Hepatocyte (in vitro differentiated cells): ENCODE measurements around the gene NGEF. TPM values are rescaled to one million over a fixed set of nuclear protein-coding genes. Genes with fewer than 3 reads are reported as not detected.

Experiments
- DNase-seq: peaks from one replicate; pipeline ENCODE4 v3.0.0-alpha.2; 2016; ENCODE audit warnings: low spot score
- H2AFZ ChIP-seq: fragments of 200-600 bp; sonication (generic); 2 replicates; pipeline ENCODE4 v1.6.0; 2016; ENCODE audit warnings: antibody characterized with exemption, mild to moderate bottlenecking
- H3K27ac ChIP-seq: fragments of 200-600 bp; sonication (generic); 2 replicates; pipeline ENCODE4 v1.5.1; 2016; ENCODE audit warnings: mild to moderate bottlenecking
- H3K27me3 ChIP-seq: fragments of 200-600 bp; sonication (generic); 2 replicates; pipeline ENCODE4 v1.6.1; 2016
- H3K36me3 ChIP-seq: fragments of 200-600 bp; sonication (generic); replicated peaks from 2 replicates; pipeline ENCODE4 v1.5.1; 2016; ENCODE audit warnings: low read depth; ENCODE audit not compliant: insufficient read depth
- H3K4me1 ChIP-seq: fragments of 200-600 bp; sonication (generic); 2 replicates; pipeline ENCODE4 v1.5.1; 2016; ENCODE audit warnings: mild to moderate bottlenecking, moderate library complexity; ENCODE audit not compliant: insufficient read depth
- H3K4me2 ChIP-seq: fragments of 200-600 bp; sonication (generic); 2 replicates; pipeline ENCODE4 v1.6.0; 2016
- H3K4me3 ChIP-seq: fragments of 200-600 bp; sonication (generic); 2 replicates; pipeline ENCODE4 v1.5.1; 2016; ENCODE audit warnings: mild to moderate bottlenecking
- H3K79me2 ChIP-seq: fragments of 200-600 bp; sonication (generic); 2 replicates; pipeline ENCODE4 v1.6.0; 2017; ENCODE audit warnings: mild to moderate bottlenecking
- H3K9me2 ChIP-seq: fragments of 200-600 bp; sonication (generic); replicated peaks from 2 replicates; pipeline ENCODE4 v1.6.0; 2017; ENCODE audit warnings: mild to moderate bottlenecking; ENCODE audit not compliant: insufficient read depth
- H3K9me3 ChIP-seq: fragments of 200-600 bp; sonication (generic); 2 replicates; pipeline ENCODE4 v1.5.1; 2016; ENCODE audit warnings: low read depth, mild to moderate bottlenecking
- H4K20me1 ChIP-seq: fragments of 200-600 bp; sonication (generic); 2 replicates; pipeline ENCODE4 v1.6.0; 2016; ENCODE audit warnings: mild to moderate bottlenecking; ENCODE audit not compliant: insufficient read depth, poor library complexity, severe bottlenecking
- EZH2 ChIP-seq: fragments of 200-600 bp; sonication (generic); IDR thresholded peaks from 2 replicates; pipeline ENCODE4 v1.6.1; 2016; ENCODE audit warnings: antibody characterized with exemption, mild to moderate bottlenecking, borderline replicate concordance
- EZH2phosphoT487 ChIP-seq: fragments of 200-600 bp; sonication (generic); IDR thresholded peaks from one replicate; pipeline ENCODE4 v1.6.1; 2018; ENCODE audit warnings: antibody characterized with exemption, mild to moderate bottlenecking, low read depth, moderate library complexity; ENCODE audit not compliant: unreplicated experiment, severe bottlenecking
- WGBS: methylation state at CpG from one replicate; pipeline ENCODE4 v1.1.6; 2016; ENCODE audit warnings: low lambda C conversion rate; ENCODE audit errors: missing lambda C conversion rate; 5-methylcytosine and 5-hydroxymethylcytosine counted together
- polyA plus RNA-seq: library from polyadenylated mRNA; unstranded; fragments of >200 nt; fragmentation: Nextera tagmentation; extraction: Ambion mirVana; gene quantifications from 2 replicates; pipeline ENCODE4 v1.2.1, GENCODE V29; 2016
- small RNA-seq: library from RNA; depleted of rRNA; stranded (forward); fragments of <200 nt; gene quantifications from one replicate; pipeline ENCODE3, GENCODE V24; 2014
- total RNA-seq: library from RNA; depleted of rRNA; stranded (reverse); fragments of >200 nt; gene quantifications from 2 replicates; pipeline ENCODE4 v1.2.3, GENCODE V29; 2014
- TF ChIP-seq, protein P1 (sequence below): fragments of 200-600 bp; sonication (generic); IDR thresholded peaks from 2 replicates; pipeline ENCODE4 v1.5.1; 2016; ENCODE audit warnings: antibody characterized with exemption, mild to moderate bottlenecking; ENCODE audit not compliant: poor library complexity

Gene NGEF
- total and polyA plus RNA-seq, 2 experiments from 2014 or later: 2.2 to 3.2 TPM

DNA sequence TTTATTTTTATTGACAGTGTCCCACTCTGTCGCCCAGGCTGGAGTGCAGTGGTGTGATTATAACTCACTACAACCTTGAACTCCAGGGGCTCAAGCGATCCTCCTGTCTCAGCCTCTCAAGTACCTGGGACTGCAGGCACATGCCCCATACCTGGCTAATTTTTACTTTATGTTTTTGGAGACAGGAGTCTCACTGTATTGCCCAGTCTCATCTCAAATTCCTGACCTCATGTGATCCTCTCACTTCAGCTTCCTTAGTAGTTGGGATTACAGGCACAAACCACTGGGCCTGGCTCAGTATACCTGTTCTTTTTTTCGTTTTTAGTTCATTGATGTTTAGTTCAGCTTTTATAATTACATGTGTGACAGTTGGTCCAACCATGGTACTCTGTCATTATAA, 183.1 kb downstream of the NGEF start:
- Histone ChIP-seq H3K9me2 (no peaks in the 10 kb centered on the region), H2AFZ (no peak overlapping the region), H3K9me3 (no peaks in the 10 kb centered on the region), H3K36me3 (peaks cover 3% of the 10 kb centered on the region), H3K4me2 (no peak overlapping the region), H3K4me3 (no peak overlapping the region), H3K4me1 (no peaks in the 10 kb centered on the region), H3K27ac (no peak overlapping the region), H3K27me3 (no peaks in the 10 kb centered on the region), H4K20me1 (no peaks in the 10 kb centered on the region), H3K79me2 (peaks cover 10% of the 10 kb centered on the region)
- TF ChIP-seq, protein P1, sequence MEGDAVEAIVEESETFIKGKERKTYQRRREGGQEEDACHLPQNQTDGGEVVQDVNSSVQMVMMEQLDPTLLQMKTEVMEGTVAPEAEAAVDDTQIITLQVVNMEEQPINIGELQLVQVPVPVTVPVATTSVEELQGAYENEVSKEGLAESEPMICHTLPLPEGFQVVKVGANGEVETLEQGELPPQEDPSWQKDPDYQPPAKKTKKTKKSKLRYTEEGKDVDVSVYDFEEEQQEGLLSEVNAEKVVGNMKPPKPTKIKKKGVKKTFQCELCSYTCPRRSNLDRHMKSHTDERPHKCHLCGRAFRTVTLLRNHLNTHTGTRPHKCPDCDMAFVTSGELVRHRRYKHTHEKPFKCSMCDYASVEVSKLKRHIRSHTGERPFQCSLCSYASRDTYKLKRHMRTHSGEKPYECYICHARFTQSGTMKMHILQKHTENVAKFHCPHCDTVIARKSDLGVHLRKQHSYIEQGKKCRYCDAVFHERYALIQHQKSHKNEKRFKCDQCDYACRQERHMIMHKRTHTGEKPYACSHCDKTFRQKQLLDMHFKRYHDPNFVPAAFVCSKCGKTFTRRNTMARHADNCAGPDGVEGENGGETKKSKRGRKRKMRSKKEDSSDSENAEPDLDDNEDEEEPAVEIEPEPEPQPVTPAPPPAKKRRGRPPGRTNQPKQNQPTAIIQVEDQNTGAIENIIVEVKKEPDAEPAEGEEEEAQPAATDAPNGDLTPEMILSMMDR: no peak
- no peak for TF ChIP-seq EZH2
- no peak for TF ChIP-seq EZH2phosphoT487
- DNase-seq: no peak
- WGBS: 94% methylated on average over 3 of the region's 3 CpGs

Small RNA genes within 50 kb of the gene (small RNA-seq; reads per million reads assigned to genes)
- not detected for gene RF00019

Other genes with a start within 250 kb of the NGEF start
- 56.6 and 69.1 TPM in 2 replicates for gene KCNJ13, start 236.7 kb downstream of the NGEF start, total RNA-seq
- 29.1 and 43.1 TPM in 2 replicates for gene KCNJ13, start 236.7 kb downstream of the NGEF start, polyA plus RNA-seq
- 1.4 and 2.2 TPM in 2 replicates for gene SNORC, start 143.0 kb downstream of the NGEF start, total RNA-seq
- gene SNORC, start 143.0 kb downstream of the NGEF start, polyA plus RNA-seq: 5.9 and 7.5 TPM in 2 replicates
- gene NEU2, start 19.4 kb upstream of the NGEF start, total RNA-seq: not detected in 2 replicates
- not detected in 2 replicates for gene NEU2, start 19.4 kb upstream of the NGEF start, polyA plus RNA-seq
- gene INPP5D, start 47.1 kb upstream of the NGEF start, total RNA-seq: 2.9 and 5.2 TPM in 2 replicates
- 3.3 and 4.9 TPM in 2 replicates for gene INPP5D, start 47.1 kb upstream of the NGEF start, polyA plus RNA-seq
- 21.9 and 28.2 TPM in 2 replicates for gene ATG16L1, start 238.4 kb upstream of the NGEF start, total RNA-seq
- gene ATG16L1, start 238.4 kb upstream of the NGEF start, polyA plus RNA-seq: 15.7 and 16.6 TPM in 2 replicates